GM18502 (cell line): ENCODE measurements around the gene NUAK2.

ENCODE experiments used
- ATAC-seq: cut with Tn5 transposase; IDR thresholded peaks from one replicate; pipeline ENCODE4 v1.9.1; 2021; ENCODE audit warnings: mild to moderate bottlenecking; ENCODE audit not compliant: unreplicated experiment, poor library complexity

NUAK2 gene

GRCh38 chr1:205348554-205349487, 27.3 kb upstream of the NUAK2 start:
- ATAC-seq, result no peak

GRCh38 chr1:205346956-205347574, 25.5 kb upstream of the NUAK2 start:
- no peak for ATAC-seq

GRCh38 chr1:205345761-205346160, 24.2 kb upstream of the NUAK2 start:
- ATAC-seq, result no peak

- ATAC-seq, result no peak
Observed at GRCh38 chr1:205344066-205344928, 22.8 kb upstream of the NUAK2 start.

GRCh38 chr1:205343431-205344065, 22.0 kb upstream of the NUAK2 start:
- no peak for ATAC-seq

GRCh38 chr1:205342986-205343385, 21.4 kb upstream of the NUAK2 start:
- ATAC-seq, result no peak

- ATAC-seq, result no peak
Observed at GRCh38 chr1:205340676-205341075, 19.1 kb upstream of the NUAK2 start.

- ATAC-seq, result peak; percentile 90
Observed at GRCh38 chr1:205339717-205340116, 18.2 kb upstream of the NUAK2 start.

- ATAC-seq, result no peak
Observed at GRCh38 chr1:205339197-205339702, 17.7 kb upstream of the NUAK2 start.

- ATAC-seq, result no peak
Observed at GRCh38 chr1:205338011-205338410, 16.5 kb upstream of the NUAK2 start.

GRCh38 chr1:205337481-205337880, 15.9 kb upstream of the NUAK2 start:
- no peak for ATAC-seq

- ATAC-seq, result no peak
Observed at GRCh38 chr1:205335692-205336091, 14.1 kb upstream of the NUAK2 start.

- no peak for ATAC-seq
Observed at GRCh38 chr1:205332015-205332791, 10.7 kb upstream of the NUAK2 start.

GRCh38 chr1:205330150-205330549, 8.6 kb upstream of the NUAK2 start:
- no peak for ATAC-seq

- no peak for ATAC-seq
Observed at GRCh38 chr1:205329719-205330118, 8.2 kb upstream of the NUAK2 start.

GRCh38 chr1:205328476-205328875, 6.9 kb upstream of the NUAK2 start:
- no peak for ATAC-seq

GRCh38 chr1:205326812-205327466, 5.4 kb upstream of the NUAK2 start:
- no peak for ATAC-seq

GRCh38 chr1:205325334-205325884, 3.9 kb upstream of the NUAK2 start:
- no peak for ATAC-seq

- no peak for ATAC-seq
Observed at GRCh38 chr1:205324781-205325180, 3.2 kb upstream of the NUAK2 start.
